22Rv1 (cell line): ENCODE measurements around the gene TEX264.

ENCODE experiments used
- H3K27ac ChIP-seq: fragments of 450-650 bp; 2 replicates; pipeline ENCODE4 v1.5.1; 2017
- CTCF ChIP-seq: fragments of 450-650 bp; IDR thresholded peaks from 2 replicates; pipeline ENCODE4 v1.5.1; 2017; ENCODE audit warnings: mild to moderate bottlenecking
- ZFX ChIP-seq: fragments of 450-650 bp; IDR thresholded peaks from 2 replicates; pipeline ENCODE4 v1.6.1; 2017; ENCODE audit warnings: antibody characterized with exemption, borderline replicate concordance

The TEX264 gene

GRCh38 chr3:51705276-51706020 lies 34.4 kb downstream of the TEX264 start:
- no peak for TF ChIP-seq CTCF
- TF ChIP-seq ZFX = no peak
- 0 out of 2 replicates have a peak overlapping the region, but pooled peaks have one; percentile 4 for H3K27ac ChIP-seq

- TF ChIP-seq CTCF = no peak
- TF ChIP-seq ZFX = no peak
- 0 out of 2 replicates have a peak overlapping the region, but pooled peaks have one; percentile 4 for H3K27ac ChIP-seq
Measured at GRCh38 chr3:51706021-51706485, 35.0 kb downstream of the TEX264 start.

GRCh38 chr3:51706788-51707731 lies 36.0 kb downstream of the TEX264 start, which contains the start of gene GRM2:
TSS of gene GRM2 (plus strand) at chr3:51707068. CDS start at chr3:51708984, 1,916 bp downstream.
- TF ChIP-seq CTCF = no peak
- no peak for TF ChIP-seq ZFX
- H3K27ac ChIP-seq = 0 out of 2 replicates have a peak within 1 kb of the TSS, but pooled peaks have one; percentile 4

GRCh38 chr3:51708216-51708845 lies 37.3 kb downstream of the TEX264 start:
- no peak overlapping the region for H3K27ac ChIP-seq
- TF ChIP-seq CTCF (no peak), ZFX (no peak)

GRCh38 chr3:51709004-51709420 lies 38.0 kb downstream of the TEX264 start:
- TF ChIP-seq CTCF (no peak), ZFX (no peak)
- H3K27ac ChIP-seq = no peak overlapping the region

- TF ChIP-seq CTCF = no peak
- no peak for TF ChIP-seq ZFX
Measured at GRCh38 chr3:51709675-51710074, 38.6 kb downstream of the TEX264 start.

More at GRCh38 chr3:51709675-51710074, 38.6 kb downstream of the TEX264 start:
- H3K27ac ChIP-seq = no peak overlapping the region
